ENCODE data around the gene ETFB. TPM values are rescaled to one million over a fixed set of nuclear protein-coding genes. Genes with fewer than 3 reads are reported as not detected.
A peak's percentile ranks its signal among the peaks of the same experiment; 100 is the strongest.
"Not testable (repeated sequence)": the region's sequence is repeated elsewhere in the genome, so short reads cannot be mapped to it uniquely, and the experiment has no call there.

ETFB gene
- total RNA-seq: 100 to 1,000 TPM; 225 to 267 TPM
- long read RNA-seq, transcript ETFB-201 (6 exons, 900 nt): major isoform, 56 of 58 reads
- long read RNA-seq, partial matches to known transcripts: 0 of 58 reads
- long read RNA-seq, other reads (novel, unspliced or antisense): 1 of 58 reads

DNA sequence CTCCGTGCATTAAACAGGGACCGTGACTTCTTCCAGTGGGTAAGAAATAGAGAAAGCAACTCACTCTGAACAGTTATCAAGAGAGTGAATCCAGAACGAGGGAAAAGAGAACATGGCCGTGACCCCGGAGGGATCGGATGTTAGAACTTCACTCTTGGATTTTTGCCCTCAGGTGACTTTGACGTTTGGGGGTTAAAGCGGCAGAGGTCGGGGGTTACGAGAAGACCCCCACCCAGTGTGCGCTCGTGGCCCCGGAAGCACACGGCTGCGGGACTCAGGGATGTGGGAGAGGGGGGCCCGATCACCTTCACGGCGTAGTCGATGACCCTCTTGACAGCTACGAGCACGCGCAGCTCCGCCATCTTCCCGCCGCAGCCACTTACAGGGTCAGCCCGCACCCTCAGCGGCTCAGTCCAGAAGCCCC, at the start of gene ETFB:
Gene ETFB (minus strand): TSS at position 424 of the 424 bp plus-strand sequence. CDS start 62 bp downstream, at position 362.
- no peak for ATAC-seq
- intact Hi-C loops (cut with DNase I): loop anchor here in 1 of 2 donors (2.0 kb wide), 1 partner anchor 27 kb away; no protein-coding TSS in a partner anchor

GRCh38 chr19:51415187-51415586, 49.0 kb upstream of the ETFB start:
- intact Hi-C loops (cut with DNase I): no loop called here
- DNase-seq: no peak
- no peak for ATAC-seq

More for the DNA sequence above, at the start of gene ETFB:
- DNase-seq: no peak

DNA sequence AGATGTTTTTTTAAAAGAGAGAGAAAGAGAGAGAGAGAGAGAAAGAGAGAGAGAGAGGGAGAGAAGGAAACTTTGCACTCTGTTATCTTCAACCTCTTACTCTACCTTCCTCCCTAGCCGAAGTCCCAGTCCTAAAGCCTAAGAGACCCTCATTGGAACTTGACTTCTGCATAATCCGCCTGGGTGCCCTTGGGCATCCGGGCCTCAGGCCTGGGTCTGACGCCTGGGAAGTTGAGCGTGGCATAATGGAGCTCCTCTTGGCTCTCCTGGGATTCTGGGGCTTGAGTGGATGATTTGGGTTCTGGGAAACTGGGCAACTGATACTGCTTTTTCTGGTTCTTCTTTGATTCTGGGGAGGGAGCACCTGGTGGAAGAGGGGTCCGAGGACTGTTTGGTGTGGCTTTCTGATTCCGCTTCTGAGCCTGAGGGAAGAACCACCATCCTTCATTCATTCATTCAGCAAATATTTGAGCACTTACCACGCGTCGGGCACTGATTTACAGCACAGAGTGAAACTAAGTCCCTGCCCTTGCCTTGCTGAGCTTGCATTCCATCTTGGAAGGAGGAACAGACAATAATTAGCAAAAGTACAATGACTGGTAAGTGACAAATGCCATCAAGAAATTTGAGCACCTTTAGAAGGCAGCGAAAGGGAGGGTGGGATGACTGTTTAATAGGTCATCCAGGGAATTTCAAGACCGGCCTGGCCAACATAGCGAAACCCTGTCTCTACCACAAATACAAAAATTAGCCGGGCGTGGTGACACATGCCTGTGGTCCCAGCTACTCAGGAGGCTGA, 45.0 kb upstream of the ETFB start:
- intact Hi-C loops (cut with DNase I): no loop called here
- no peak for DNase-seq
- ATAC-seq: no peak

DNA sequence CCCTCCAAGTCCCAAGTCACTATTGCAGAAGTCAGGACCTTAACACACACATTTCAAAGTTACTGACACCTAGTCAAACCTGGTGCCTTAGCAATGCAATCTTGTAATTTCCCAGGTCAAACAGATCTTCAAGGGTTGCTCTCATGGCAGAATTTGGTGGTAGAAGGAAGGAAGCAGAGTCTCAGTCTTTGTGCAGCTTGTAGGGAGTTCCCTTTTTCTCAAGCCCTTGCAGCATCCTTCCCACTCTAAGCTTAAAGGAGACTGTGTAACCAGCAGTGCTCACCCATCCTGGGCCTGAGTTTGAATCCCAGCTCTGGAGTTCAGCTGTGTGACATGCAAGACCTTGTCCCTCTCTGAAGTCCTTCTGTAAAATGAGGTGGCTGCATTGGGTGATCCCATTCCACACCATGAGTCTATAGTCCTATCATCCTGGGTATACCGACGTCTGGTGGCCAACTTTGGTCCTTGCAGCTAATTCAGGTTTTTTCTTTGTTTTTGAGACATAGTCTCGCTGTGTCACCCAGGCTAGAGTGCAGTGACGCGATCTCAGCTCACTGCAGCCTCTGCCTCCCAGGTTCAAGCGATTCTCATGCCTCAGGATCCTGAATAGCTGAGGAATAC, 41.4 kb upstream of the ETFB start:
- DNase-seq (no peak), ATAC-seq (peak in 1 of 2 donors; percentile 60)
- intact Hi-C loops (cut with DNase I): loop anchor here in 1 of 2 donors (10.0 kb wide), 1 partner anchor 73 kb away; no protein-coding TSS in a partner anchor

DNA sequence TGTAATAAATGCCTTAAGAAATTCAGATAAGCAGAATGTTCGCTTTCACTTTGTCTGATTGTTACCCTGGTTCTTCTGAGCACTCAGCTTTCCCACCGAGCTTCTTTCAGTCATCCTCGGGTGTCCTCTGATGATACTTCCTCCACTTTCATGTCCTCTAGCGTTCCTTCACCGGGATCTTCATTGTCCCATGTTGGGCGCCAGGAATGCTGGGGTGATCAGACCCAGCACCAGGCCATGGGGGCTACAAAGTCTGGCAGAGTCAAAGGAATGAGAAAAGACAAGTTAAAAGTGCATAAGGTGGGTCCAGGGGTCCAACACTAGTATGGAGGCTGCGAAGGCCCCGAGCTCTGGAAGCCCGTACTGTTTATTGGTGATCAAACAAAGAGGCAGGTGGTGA, 35.9 kb upstream of the ETFB start:
- intact Hi-C loops (cut with DNase I): loop anchor here in 1 of 2 donors (10.0 kb wide), 1 partner anchor 67 kb away; no protein-coding TSS in a partner anchor
- no peak for DNase-seq
- no peak for ATAC-seq

- not testable (repeated sequence) for DNase-seq, ATAC-seq
- intact Hi-C loops (cut with DNase I): loop anchor here (10.0 kb wide), 2 partner anchors 55 to 65 kb away; partner anchors contain the start of gene VSIG10L (in 1 of the 2)
These were observed 33.7 kb upstream of the ETFB start for GRCh38 chr19:51399936-51400335.

DNA sequence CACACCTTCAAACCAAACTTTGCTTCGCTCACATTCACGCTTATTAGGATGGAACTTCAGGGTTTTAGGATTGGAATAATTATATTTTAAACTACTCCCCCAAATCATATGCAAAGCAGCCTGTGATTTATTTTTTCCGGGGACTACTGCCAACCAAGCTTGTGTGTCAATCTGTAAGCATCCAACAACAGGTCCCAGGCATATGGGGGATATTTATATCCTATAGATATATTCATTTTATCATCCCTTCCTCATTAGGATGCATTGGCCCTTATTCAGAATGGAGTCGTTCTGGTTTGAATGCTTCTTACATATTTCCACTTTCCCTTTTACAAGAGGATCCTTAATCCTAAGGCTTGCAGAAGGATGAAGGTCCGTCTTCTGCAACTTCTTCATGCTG, 33.0 kb upstream of the ETFB start:
- DNase-seq (no peak), ATAC-seq (no peak)
- intact Hi-C loops (cut with DNase I): loop anchor here in 1 of 2 donors (10.0 kb wide), 1 partner anchor 54 kb away; the partner anchor contains the start of gene VSIG10L

- DNase-seq: no peak
- no peak for ATAC-seq
- intact Hi-C loops (cut with DNase I): loop anchor here in 1 of 2 donors (10.0 kb wide), 1 partner anchor 53 kb away; the partner anchor contains the start of gene VSIG10L
These were observed 32.0 kb upstream of the ETFB start for GRCh38 chr19:51398096-51398704.

DNA sequence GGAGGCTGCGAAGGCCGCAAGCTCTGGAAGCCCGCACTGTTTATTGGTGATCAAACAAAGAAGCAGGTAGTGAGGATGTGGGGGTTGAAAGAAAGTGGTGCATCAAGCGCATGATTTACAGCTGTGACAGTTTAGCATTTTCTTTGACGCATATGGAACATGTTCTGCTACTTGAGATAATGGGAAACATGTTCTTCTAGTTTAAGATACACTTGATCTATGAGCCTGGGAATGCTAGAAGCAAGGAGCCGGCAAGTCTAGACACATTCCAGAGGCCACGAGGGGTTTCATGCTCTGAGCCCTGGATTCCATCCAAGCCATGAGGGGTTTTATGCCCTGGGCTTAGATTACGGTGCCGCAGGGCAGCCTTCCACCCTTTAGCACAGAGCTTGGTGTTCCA, 31.3 kb upstream of the ETFB start:
- not testable (repeated sequence) for DNase-seq, ATAC-seq
- intact Hi-C loops (cut with DNase I): loop anchor here in 1 of 2 donors (10.0 kb wide), 1 partner anchor 53 kb away; the partner anchor contains the start of gene VSIG10L

DNA sequence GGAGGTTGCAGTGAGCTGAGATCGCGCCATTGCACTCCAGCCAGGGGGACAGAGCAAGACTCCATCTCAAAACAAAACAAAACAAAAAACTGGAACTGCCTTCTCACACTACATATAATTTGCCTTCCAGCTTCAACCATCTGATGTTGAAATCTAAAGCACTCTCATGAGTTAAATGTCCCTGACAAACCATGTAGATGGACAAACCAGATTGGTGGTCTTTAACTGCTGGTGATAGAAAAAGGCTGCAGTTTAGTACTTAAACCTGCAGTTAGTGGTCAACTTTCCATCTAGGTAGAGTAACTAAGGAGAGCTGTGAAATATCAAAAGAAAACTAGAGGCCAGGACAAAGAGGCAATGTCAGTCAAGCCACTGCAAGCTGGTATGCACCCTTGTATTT, 30.0 kb upstream of the ETFB start:
- ATAC-seq: no peak
- intact Hi-C loops (cut with DNase I): loop anchor here in 1 of 2 donors (10.0 kb wide), 1 partner anchor 51 kb away; the partner anchor contains the start of gene VSIG10L
- DNase-seq: no peak

GRCh38 chr19:51394050-51394836, 28.1 kb upstream of the ETFB start:
- ATAC-seq (peak; percentile 98), DNase-seq (peak; percentile 95)
- intact Hi-C loops (cut with DNase I): loop anchor here in 1 of 2 donors (10.0 kb wide), 1 partner anchor 49 kb away; the partner anchor contains the start of gene VSIG10L

DNA sequence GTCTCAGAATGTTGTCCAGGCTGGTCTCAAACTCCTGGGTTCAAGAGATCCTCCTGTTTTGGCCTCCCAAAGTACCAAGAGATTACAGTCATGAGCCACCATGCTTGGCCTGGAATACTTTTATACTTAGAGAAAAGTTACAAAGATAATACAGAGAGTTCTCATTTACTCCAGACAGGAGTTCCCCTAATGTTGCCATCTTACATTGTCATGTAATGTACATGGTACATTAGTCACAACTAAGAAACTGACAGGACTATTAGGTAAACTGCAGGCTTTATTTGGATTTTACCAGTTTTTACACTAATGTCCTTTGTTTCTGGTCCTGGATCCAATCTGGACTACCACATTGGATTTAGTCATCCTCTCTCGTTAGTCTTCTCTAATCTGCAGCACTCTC, 26.5 kb upstream of the ETFB start:
- intact Hi-C loops (cut with DNase I): loop anchor here in 1 of 2 donors (10.0 kb wide), 1 partner anchor 48 kb away; the partner anchor contains the start of gene VSIG10L
- DNase-seq (no peak), ATAC-seq (no peak)

DNA sequence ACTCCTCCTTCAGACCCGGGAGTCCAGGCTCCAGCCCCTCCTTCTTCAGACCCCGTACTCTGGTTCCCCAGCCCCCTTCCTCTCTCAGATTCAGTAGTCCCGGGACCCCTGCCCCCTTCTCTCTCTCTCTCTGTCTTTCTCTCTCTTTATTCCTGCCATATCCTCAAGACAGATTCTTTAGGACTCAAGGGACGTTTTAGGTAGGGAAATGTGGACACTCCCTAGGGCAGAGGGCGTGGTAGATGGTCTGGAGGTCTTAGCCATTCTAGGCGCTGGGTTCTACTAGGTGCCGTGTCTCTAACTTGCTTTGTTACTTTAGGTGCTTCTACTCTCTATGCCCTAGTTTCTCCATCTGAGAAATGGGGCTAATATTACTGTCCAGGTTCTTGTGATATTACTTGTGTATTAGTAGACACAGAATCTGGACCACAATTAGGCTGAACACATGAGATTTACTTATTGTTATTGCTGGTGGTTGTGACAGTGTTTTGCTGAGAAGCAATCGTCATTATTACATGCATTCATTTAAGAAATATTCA, 25.0 kb upstream of the ETFB start:
- intact Hi-C loops (cut with DNase I): loop anchor here in 1 of 2 donors (10.0 kb wide), 1 partner anchor 46 kb away; the partner anchor contains the start of gene VSIG10L
- ATAC-seq (no peak), DNase-seq (no peak)

DNA sequence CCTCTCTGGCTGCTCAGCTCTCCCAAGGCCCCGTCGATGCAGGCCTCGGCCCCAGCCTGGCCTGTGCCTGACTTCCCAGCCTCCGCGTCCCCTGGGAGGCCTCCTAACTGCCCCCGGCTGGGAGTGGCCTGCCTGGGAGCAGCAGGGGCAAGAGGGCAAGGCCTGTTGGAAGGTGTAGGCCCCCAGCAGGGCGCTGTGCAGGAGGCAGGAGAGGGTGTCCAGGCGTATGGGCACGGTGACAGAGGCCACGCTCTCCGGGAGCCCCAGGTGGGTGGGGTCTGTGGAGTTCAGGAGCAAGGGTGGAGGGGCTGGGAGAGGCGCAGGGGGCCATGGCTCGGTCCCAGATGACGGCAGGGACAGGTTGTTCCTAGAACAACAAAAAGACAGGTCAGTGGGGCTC, 23.0 kb upstream of the ETFB start:
- ATAC-seq (no peak), DNase-seq (no peak)
- intact Hi-C loops (cut with DNase I): no loop called here

DNA sequence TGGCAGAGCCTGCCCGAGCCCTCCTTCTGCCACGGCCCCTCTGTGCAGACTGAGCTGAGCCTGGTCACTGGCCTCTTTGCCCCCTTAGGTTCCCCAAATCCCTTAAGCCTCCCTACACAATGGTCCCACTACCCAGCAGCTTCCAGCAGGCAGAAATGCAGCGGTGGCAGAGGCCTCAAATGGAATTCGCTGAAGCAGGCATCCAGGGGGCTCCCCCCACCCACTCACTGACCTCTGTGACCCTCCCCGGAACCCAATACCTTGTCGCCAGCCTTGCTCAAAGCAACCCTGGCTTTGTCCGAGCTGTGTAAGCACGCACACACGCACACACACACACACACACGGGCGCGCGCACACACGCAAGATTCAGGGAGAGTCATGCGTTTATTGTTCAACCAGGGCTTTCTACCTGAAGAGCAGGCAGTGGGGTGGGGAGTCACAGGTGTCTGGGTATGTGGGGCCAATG, 21.8 kb upstream of the ETFB start, which contains the start of gene LIM2:
Gene LIM2 (minus strand): TSS at position 51 of the 466 bp plus-strand sequence. CDS start 531 bp downstream, outside the sequence.
- DNase-seq (no peak), ATAC-seq (no peak)
- intact Hi-C loops (cut with DNase I): no loop called here

DNA sequence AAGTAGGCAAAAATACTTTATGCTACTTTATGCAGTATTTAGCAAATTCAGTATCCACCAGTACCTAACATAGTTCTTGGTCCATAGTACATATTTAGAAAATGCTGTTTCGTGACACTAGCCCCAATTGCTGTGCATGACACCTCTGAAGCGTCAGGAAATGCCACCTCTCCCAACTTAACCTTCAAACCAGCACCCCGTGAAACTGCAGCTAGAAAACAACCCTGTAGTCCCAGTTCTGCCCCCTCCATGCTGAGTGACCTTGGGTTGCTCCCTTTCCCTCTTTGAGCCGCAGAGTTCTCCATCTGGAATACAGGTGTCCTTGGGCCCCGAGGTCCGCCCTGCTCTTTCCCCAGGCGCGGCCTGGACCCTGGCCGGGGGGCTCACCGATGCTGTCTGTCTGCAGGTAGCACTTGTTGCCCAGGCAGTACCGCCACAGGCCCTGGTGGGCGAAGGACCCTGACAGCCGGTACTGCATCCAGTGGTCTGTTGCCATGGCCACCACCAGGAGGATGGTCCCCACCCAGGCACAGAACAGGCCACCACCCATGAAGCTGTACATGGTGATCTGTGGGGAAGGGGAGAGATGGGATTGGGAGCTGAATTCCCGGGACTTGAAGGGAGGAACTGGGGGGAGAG, 20.8 kb upstream of the ETFB start:
- no peak for DNase-seq
- intact Hi-C loops (cut with DNase I): no loop called here
- ATAC-seq: no peak

- ATAC-seq (no peak), DNase-seq (no peak)
- intact Hi-C loops (cut with DNase I): no loop called here
These were observed 15.8 kb upstream of the ETFB start for GRCh38 chr19:51382004-51382403.
